ENCODE results near the gene TFIP11.

Gene TFIP11

DNA sequence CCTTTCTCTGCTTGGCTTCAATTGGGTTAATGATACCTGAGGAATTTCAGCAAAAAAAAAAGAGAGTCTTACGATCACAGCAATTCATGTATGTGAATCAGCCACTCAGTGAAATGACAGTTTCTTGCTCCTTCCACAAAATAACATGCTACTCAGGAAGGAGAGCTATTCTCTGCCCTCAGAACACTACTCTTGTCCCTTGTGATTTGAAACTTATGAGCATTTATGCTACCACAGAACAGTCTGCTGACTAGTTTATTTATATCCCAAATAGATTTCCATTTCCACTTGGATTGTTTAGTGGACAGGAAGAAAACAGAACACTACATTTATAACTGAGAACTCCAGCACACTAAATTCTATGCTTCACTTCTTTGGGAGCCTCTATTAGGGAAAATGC lies 8.5 kb downstream of the TFIP11 start:
- no peak for DNase-seq (ENCODE audit: low read depth)

DNA sequence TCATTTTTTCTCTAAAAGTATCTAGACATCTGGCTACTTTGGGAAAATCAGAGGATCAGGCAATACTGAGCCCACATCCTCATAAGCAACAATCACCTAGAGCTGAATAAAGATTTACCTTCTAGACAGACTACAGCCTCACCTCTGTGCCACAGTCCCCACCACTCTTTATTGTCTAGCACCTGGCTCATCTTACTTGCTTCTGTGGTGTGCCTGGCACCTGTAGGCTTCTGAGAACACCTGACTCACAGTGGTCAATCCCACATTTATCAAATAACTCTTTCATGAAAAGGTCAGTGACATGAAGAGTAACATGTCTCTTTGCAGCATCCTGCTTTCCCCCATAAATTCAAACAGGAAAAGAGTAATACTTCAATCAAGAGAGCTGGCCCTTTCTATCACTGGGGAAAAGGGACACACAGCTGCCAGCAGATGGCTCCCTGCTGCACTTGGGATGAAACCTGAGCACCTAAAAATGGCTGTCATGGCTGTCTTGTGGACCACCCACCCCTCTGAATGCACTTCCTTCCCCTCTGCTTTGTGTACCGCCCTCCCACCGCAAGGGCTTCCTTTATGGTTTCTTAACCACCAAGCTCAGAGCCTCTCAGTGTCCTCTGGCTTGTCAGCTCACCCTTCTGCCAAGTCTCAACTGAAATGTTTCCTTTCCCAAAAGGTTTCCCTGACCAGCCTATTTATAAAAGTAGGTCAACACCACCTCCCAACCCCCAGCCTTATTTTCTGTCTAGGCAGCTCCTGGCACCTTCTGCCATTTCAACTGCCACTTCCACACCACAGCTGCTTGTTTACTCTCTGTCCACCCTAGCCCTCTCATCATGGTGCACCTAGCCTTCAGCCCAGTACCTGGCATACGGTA lies 9.3 kb downstream of the TFIP11 start:
- DNase-seq (ENCODE audit: low read depth) = no peak

DNA sequence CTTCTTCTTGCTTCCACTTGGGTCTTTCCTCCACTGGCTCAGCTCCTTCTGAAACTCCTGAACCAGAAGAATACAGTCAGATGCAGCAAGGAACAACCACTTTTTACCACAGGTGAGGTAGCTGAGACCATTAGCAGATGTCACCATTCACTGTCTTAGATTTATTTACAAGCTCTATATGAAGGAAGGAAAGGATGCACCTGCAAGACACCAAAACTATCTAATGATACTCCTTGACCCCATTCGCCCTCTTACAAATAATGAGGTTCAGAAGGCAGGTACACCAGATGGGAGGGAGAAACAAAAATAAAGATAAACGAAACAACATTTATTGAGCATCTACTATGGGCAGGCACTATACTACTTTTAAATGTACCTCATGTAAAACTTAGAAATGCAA lies 10.3 kb downstream of the TFIP11 start:
- no peak for DNase-seq (ENCODE audit: low read depth)

DNA sequence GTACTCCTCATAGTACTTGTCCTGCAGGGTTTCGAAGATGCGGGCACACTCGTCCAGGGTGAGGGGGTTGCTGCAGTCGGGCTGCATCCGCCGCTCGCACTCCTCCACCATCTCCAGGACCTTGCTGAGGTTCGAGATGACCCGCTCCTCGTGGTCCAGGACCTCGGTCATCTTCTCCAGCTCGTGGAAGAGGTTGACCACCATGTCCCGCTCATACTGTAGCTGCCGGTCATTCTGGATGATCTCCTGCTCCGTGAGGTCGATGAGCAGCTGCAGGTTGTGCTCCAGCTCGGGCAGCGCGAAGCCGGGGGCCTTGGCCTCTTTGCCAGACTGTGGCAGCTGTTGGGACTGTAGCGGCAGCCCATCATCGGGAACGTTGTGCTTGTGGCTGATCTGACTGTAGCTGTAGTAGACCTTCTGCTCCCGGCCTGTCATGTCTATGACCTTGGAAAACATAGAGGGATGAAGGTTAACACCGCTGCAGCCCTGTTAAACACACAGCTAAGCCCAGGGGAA lies 13.0 kb downstream of the TFIP11 start:
- DNase-seq (ENCODE audit: low read depth) = no peak

DNA sequence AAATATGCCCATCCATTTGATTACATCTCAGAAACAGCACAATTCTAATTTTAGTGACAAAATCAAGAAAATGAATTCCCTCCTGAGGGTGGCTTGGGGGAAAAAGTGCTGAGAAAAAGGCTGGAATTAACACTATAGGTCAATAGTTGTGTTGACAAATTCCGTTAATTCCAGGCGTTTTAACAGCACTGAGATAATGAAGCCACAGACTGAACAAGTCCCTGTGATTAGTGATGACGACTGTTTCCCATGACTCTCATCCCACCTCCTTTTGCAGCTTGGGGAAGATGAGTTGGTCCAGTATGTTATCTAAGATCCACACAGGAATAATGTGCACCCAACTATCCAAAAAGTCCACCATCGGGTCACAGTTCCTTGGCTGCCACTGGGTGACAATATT lies 15.8 kb downstream of the TFIP11 start:
- no peak for DNase-seq (ENCODE audit: low read depth)

DNA sequence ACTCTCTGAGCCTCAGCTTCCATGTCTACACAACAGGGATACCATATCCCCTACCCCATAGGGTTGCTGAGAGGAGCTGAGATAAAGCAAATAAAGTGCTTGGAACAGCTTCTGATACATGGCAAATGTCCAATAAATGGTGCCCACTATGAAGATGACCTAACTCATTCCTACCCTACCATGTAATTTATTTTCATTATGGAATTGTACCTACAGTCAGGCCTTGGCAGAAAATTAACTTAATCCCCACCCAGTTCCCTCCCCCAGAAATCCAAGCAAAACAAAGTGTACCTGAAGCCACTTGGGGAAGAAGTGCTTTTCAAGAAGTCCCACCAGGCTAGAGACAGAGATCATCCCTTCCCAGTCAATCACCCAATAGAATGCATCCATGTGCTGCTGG lies 17.8 kb downstream of the TFIP11 start:
- DNase-seq (ENCODE audit: low read depth) = no peak

DNA sequence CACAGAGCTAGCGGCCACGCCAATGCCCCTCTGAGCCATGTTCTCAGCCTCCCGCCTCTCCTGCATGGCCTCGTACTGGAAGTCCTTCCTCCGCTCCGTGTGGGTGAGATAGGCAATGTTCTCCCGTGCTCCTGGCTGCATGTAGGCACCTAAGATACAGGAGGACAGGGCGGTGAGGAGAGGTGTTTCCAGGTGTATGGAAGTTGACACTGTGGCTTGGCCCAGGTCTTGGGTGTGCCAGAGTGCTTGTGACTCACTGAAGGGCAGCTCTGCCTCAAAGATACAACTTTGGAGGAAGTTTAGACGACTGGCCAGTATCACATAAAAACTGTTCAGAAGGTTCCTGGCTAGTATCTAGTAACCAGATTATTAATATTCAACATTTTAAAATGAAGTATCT lies 20.1 kb downstream of the TFIP11 start:
- no peak for DNase-seq (ENCODE audit: low read depth)

DNA sequence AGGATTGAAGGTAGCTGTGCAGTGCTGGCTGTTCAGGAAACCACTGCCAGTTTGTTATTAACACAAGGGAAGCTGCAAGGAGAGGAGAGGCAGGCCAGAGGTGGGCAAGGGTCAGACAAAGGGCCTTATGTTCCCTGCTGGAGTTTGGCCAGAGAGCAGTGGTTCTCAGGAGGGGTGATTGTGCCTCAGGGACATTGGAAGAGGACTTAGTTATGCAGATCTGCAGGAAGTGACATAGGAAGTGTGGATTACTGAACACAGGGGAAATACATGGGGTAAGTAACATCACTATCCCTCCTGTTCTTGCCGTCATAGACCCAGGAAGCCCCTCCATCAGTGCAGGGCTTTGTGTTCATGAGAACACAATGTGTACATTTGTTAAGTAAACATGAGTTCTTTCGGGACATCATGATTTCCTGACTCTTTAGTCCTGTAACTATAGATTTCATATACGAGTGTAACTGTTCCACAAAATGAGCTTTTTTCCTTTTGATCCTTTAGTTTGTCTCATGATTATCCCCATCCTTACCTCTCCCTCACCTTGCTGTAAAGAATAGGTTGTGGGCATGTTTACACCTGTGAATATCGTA lies 22.7 kb downstream of the TFIP11 start:
- DNase-seq (ENCODE audit: low read depth) = no peak

DNA sequence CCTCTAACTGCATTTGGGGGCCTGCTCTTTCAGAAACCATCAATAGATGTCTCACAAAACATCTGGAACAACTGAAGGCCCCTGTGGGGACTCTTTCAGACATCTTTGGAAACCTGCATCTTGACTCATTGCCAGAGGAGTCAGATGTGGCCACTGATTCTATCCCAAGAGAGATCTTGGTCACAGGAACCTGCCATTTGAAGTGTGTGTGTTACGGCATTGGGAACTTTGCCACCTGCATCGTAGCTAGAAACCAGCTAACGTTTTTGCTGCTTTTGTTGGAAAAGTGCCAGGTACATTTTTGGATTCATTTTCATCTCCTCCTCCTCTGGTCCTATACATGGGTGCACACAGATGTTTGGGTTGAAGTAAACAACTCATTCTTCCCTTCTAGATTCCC lies 24.3 kb downstream of the TFIP11 start:
- no peak for DNase-seq (ENCODE audit: low read depth)

DNA sequence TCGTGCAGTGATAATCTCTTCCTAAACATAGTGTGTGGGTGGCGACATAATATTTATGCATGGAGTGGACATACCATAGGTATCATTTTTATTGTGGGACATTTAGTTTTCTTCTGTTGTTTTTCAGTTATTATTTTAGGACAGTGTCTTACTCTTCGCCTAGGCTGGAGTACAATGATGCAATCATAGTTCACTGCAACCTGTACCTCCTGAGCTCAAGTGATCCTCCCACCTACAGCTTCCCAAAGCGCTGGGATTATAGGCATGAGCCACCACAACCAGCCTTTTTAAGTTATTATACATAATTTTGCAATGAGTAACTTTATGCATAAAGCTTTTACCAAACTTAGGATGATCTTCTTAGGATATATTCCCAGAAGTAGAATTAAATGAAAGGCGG lies 25.9 kb downstream of the TFIP11 start:
- DNase-seq (ENCODE audit: low read depth) = no peak

DNA sequence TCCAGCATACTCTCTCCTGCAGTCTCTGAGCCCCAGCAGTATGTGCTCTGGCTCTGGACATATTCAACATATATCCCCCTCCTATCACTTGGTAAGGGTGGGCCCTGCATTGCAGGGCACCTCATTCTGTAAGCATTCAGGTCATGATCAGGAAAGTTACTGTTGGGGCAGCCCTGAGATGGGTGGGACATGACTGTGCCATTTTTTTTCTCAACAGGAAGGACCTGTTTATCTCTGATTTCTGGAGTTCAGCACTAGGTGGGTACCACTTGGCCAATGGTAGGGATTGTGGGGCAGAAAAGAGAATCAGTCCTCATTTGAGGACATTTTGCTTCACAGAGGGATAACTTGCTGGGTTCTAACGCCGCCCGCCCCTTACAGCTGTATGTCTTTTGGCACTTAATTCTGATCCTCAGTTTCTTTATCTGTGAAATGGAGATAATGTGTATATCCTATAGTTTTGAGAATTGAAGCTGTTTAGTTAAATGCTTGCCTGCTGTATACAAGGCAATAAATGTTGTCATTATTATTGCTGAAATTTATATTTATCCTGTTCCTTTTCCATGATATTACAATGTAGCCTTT lies 26.4 kb downstream of the TFIP11 start:
- no peak for DNase-seq (ENCODE audit: low read depth)

DNA sequence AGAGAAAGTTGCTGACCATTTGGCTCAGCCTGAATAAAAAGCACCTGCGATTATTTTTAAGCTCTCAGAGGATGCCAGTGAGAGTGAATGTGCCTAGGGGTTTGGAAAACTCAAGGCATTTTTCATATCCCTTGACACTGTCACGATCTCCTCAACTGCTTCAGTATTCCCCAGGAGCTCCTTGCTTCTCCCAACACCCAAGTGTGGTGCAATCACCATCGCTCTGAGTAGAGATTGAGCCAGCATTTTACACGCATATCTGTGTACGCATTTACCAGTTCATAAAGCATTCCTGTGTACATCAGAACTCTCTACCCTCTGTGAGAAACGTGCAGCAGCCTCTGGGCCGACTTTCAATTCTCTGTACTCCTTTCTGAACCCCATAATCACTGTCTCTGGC lies 27.3 kb downstream of the TFIP11 start:
- no peak for DNase-seq (ENCODE audit: low read depth)

DNA sequence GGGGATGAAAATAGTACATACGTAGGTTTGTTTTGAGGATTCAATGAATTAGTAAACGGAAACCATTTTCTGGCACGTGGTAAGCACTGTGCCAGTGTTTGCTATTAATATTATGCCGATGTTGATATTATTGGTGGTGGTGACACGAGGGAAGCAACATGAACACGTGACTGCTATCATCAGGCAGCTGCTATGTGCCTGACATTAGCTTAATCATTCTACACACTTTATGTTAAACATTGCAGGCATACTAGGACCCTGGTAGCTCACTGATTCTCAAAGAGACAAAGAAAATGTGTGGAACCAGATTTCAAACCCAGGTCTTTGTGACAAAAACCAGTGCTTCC lies 27.9 kb downstream of the TFIP11 start:
- DNase-seq (ENCODE audit: low read depth) = no peak

DNA sequence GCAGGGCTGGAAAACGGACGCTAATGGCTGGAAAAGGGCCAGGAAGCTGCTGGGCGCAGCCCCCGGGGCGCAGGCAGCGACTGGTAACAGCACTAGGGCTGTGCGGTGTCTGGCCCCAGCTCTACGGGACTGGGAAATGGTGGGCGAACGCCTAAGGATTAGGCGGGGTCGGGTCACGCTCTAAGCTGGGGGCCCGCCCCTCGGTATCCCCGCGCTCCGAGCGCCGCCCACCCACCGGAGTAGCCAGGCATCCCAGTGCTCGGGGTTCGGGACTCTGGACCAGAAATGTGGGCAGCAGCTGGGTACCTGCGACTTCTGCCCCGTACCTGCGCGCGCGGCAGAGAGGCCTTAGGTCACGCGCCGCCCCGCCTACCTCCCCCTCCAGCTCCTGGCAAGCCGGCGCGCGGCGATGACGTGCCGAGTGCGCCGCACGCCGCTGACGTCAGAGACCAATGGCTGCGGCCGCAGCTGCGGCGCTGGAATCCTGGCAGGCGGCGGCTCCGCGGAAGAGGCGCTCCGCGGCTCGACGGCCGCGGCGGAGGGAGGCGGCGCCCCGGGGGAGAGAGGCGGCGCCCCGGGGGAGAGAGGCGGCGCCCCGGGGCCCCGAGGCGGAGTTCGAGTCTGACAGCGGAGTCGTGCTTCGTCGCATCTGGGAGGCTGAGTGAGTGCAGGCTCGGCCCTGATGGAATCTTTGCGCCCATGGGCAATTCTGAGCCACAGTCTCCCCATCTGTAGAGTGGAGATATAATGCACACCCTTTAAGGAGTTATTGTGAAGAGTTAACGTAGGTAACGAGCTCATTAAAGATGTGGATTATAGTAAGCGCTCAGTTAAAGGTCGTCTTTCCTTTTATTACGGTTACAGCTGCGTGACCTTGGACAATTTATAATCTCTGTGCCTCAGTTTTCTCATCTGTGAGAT lies 28.6 kb downstream of the TFIP11 start, which contains the start of the genes HPS4 and SRRD:
Gene HPS4, minus strand, starts transcription at position 345 of the 921 bp plus-strand sequence. CDS start 2,021 bp downstream, outside the sequence.
Gene SRRD, plus strand, starts transcription at position 439 of the 921 bp plus-strand sequence. Its CDS starts 14 bp downstream, at position 453.
- DNase-seq (ENCODE audit: low read depth) = peak; percentile 58

DNA sequence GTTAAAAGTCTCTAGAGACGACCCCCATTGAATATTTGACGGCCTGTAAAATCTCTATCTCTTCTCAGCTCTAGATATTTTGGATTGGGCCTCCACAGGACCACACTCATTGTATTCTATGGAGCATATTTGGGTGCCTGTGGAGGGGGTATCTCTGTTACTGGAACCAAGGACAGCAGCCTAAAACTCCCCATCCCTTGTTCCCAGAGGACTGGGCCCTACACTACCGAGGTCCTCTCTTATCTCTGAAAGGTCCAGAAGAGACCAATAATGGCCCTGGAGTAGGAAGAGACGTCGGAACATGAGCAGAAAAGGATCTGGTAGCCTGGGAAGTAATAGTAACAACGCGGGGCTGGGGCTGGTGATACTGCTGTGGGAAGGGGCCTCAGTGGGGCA lies 29.2 kb downstream of the TFIP11 start:
- no peak for DNase-seq (ENCODE audit: low read depth)

DNA sequence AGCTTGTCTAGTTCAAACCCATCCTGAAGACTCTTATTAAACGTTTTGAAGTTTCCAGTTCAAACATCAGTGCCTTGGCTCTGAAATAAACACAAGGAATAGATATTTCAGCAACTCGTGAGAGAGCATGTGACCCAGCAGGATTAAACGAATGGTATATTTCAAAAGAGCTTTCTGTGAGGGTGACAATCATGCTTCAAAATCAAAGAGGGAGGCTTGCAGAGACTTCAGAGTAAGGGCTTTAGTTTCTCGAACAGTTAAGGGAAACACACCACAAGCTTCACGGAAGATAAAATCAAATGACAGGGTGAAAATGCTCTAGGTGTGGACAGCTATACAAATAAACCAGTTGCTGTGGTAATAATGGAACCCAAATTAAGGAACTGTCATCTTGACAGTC lies 30.1 kb downstream of the TFIP11 start:
- DNase-seq (ENCODE audit: low read depth) = no peak

DNA sequence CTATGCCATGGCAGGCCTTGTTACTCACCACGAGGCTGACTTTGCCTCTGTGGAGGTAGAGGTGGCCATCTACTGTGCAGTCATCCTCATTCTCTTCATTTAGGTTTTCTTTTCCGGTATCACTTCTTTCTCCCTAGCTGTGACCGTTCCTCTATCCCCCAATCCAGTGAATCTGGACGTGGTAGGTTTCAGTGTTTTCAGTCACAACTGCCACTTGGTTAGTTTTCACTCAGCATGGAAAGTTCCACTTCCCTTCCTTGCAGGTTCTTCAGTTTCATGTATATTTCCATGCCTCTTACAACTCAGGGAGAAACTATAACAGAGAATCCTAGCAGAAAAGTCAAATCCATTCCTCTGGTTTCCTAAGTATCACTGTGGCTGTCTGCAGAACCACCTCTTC lies 30.6 kb downstream of the TFIP11 start:
- DNase-seq (ENCODE audit: low read depth) = no peak

DNA sequence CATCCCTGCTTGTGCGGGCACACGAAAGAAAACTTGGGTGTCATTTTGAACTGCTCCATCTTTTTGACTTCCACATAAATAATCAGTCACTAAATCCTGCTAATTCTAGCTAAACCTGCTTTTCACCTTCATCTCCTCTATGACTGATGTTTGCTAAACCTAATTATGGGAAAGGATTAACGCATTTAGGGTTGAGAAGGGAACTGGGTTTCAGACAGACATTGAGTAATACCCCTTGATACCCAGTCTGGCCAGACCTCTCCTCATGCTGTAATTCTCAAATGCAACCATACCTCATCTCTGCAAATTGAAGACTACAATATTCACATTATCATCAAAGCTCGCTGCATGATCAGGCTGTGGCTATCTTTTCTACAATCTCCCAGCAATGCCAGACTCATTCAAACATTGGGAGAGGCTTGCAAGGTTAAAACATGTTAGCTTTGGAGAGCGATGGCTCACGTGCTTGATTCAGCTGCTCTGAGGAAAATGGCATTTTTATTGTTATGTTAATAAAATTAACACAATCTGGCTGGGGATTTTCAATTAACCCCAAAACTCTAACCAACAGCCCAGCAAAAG lies 31.1 kb downstream of the TFIP11 start:
- no peak for DNase-seq (ENCODE audit: low read depth)

DNA sequence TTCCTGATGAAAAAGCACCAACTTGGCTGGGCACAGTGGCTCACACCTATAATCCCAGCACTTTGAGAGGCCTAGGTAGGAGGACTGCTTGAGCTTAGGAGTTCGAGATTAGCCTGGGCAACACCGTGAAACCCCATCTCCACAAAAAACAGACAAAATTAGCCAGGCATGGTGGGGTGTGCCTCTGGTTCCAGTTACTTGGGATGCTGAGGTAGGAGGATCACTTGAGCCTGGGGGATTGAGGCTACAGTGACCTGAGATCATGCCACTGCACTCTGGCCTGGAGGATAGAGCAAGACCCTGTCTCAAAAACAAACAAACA lies 31.7 kb downstream of the TFIP11 start:
- no peak for DNase-seq (ENCODE audit: low read depth)

DNA sequence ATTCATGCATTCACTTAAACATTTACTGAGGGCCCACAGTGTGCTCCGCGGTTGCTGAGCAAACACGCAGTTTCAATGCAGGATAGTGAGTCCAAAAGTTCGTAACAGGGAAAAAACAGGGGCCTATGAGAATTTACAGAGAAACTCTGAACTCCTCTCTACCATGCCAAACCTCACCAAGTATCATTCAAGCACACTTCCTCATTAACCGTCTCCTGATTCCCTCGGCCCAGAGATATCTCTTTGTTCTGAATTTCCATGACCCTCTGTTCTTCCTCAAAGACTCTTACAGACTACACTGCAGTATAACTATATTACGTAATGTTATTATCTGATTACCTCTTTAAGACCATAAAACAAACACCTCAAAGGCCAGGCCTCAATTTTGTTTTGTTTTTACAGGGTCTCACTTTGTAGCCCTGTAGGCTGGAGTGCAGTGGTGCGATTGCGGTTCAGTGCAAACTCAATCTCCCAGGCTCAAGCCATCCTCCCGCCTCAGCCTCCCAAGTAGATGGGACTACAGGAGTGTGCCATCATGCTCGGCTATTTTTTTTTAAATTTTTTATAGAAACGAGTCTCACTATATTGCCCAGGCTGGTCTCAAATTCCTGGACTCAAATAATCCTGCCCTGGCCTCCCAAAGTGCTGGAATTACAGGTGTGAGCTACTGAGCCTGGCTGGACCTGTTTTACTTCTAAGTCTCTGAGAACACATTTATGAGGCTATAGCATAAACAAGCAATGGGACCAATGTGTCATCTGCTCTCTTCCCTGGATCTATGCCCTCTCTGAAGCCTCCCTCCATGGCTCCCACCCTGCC lies 32.3 kb downstream of the TFIP11 start:
- no peak for DNase-seq (ENCODE audit: low read depth)

Measured in HS-5 (cell line).